K562 (cell line): Measurements from ENCODE around the gene WDR91. TPM values are rescaled to one million over a fixed set of nuclear protein-coding genes. Genes with fewer than 3 reads are reported as not detected.

Experiments
- CUX1 ChIP-seq: fragments of 200-800 bp; sonication (Bioruptor generic); IDR thresholded peaks from 2 replicates; pipeline ENCODE4 v1.6.1; 2016; ENCODE audit warnings: missing genetic modification characterization, missing compliant biosample characterization
- FOXA1 ChIP-seq: fragments of 450-650 bp; IDR thresholded peaks from 2 replicates; pipeline ENCODE4 v1.6.1; 2016; ENCODE audit warnings: mild to moderate bottlenecking, borderline replicate concordance
- NFATC3 ChIP-seq: fragments of 450-650 bp; IDR thresholded peaks from 2 replicates; pipeline ENCODE4 v1.6.1; 2017; ENCODE audit warnings: mild to moderate bottlenecking
- NUFIP1 ChIP-seq: fragments of 450-650 bp; IDR thresholded peaks from 2 replicates; pipeline ENCODE4 v1.6.1; 2018; ENCODE audit not compliant: partially characterized antibody
- ZFP30 ChIP-seq: fragments of 250-450 bp; sonication (Bioruptor Pico); IDR thresholded peaks from 2 replicates; pipeline ENCODE4 v1.8.0; 2022; ENCODE audit warnings: moderate library complexity, mild to moderate bottlenecking, inconsistent platforms, borderline replicate concordance
- ZNF133 ChIP-seq: fragments of 250-450 bp; sonication (Bioruptor Pico); IDR thresholded peaks from 2 replicates; pipeline ENCODE4 v1.4.0; 2020; ENCODE audit warnings: mild to moderate bottlenecking
- polyA plus RNA-seq, 8 experiments: library from polyadenylated mRNA; depleted of rRNA in 4 of 8; stranded (reverse) in 5 of 8; unstranded in 3 of 8; fragments of >200 nt; fragmentation: Nextera tagmentation in 2 of 8; fragmentation: Illumina TruSeq in 1 of 8; extraction: Ambion mirVana in 2 of 8; extraction: Trizol in 1 of 8; gene quantifications; 2 replicates each; pipeline versions ENCODE4 v1.2.1 to v1.2.3, GENCODE V29; 2011 to 2014; ENCODE audit warnings: inconsistent platforms in 1 of 8, missing spikeins in 1 of 8
- total RNA-seq, 7 experiments: library from RNA; depleted of rRNA in 6 of 7; stranded (reverse); fragments of >200 nt in 6 of 7; fragmentation: Illumina TruSeq in 2 of 7; extraction: Trizol in 2 of 7; gene quantifications; 2 replicates each; pipeline versions ENCODE4 v1.2.1 to v1.2.3, GENCODE V29; 2011 to 2021; ENCODE audit warnings: low replicate concordance in 1 of 7
- TF ChIP-seq, protein P1 (sequence below): sonication (generic); formaldehyde crosslinking; IDR thresholded peaks from 2 replicates; pipeline ENCODE4 v1.8.0; 2023; ENCODE audit warnings: mild to moderate bottlenecking, missing genetic modification reagents
- TF ChIP-seq, protein P2 (sequence below): sonication (generic); formaldehyde crosslinking; IDR thresholded peaks from 2 replicates; pipeline ENCODE4 v1.4.0; 2020; ENCODE audit warnings: mild to moderate bottlenecking, missing genetic modification reagents
- TF ChIP-seq, protein P3 (sequence below): sonication (generic); formaldehyde crosslinking; IDR thresholded peaks from 2 replicates; pipeline ENCODE4 v1.8.0; 2023; ENCODE audit warnings: missing genetic modification reagents, mild to moderate bottlenecking, borderline replicate concordance

Gene WDR91
- total and polyA plus RNA-seq, 9 of the 15 experiments (the other 6 are each of a cell fraction or from before 2014, with no cell fraction given): 1.9 to 18.2 (median 9.8) TPM

GRCh38 chr7:135160858-135161653 lies 50.3 kb downstream of the WDR91 start (continued):
- TF ChIP-seq, protein P1, sequence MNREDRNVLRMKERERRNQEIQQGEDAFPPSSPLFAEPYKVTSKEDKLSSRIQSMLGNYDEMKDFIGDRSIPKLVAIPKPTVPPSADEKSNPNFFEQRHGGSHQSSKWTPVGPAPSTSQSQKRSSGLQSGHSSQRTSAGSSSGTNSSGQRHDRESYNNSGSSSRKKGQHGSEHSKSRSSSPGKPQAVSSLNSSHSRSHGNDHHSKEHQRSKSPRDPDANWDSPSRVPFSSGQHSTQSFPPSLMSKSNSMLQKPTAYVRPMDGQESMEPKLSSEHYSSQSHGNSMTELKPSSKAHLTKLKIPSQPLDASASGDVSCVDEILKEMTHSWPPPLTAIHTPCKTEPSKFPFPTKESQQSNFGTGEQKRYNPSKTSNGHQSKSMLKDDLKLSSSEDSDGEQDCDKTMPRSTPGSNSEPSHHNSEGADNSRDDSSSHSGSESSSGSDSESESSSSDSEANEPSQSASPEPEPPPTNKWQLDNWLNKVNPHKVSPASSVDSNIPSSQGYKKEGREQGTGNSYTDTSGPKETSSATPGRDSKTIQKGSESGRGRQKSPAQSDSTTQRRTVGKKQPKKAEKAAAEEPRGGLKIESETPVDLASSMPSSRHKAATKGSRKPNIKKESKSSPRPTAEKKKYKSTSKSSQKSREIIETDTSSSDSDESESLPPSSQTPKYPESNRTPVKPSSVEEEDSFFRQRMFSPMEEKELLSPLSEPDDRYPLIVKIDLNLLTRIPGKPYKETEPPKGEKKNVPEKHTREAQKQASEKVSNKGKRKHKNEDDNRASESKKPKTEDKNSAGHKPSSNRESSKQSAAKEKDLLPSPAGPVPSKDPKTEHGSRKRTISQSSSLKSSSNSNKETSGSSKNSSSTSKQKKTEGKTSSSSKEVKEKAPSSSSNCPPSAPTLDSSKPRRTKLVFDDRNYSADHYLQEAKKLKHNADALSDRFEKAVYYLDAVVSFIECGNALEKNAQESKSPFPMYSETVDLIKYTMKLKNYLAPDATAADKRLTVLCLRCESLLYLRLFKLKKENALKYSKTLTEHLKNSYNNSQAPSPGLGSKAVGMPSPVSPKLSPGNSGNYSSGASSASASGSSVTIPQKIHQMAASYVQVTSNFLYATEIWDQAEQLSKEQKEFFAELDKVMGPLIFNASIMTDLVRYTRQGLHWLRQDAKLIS (CRISPR knock-in tag): peak; percentile 66; the same call in 1 of the 2 replicates
- no peak for TF ChIP-seq FOXA1
- no peak for TF ChIP-seq ZFP30
- no peak for TF ChIP-seq CUX1 (CRISPR knock-in tag)
- TF ChIP-seq NUFIP1: no peak
- TF ChIP-seq, protein P2, sequence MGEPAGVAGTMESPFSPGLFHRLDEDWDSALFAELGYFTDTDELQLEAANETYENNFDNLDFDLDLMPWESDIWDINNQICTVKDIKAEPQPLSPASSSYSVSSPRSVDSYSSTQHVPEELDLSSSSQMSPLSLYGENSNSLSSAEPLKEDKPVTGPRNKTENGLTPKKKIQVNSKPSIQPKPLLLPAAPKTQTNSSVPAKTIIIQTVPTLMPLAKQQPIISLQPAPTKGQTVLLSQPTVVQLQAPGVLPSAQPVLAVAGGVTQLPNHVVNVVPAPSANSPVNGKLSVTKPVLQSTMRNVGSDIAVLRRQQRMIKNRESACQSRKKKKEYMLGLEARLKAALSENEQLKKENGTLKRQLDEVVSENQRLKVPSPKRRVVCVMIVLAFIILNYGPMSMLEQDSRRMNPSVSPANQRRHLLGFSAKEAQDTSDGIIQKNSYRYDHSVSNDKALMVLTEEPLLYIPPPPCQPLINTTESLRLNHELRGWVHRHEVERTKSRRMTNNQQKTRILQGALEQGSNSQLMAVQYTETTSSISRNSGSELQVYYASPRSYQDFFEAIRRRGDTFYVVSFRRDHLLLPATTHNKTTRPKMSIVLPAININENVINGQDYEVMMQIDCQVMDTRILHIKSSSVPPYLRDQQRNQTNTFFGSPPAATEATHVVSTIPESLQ (CRISPR knock-in tag): peak; percentile 64; the same call in 1 of the 2 replicates
- TF ChIP-seq NFATC3: no peak
- TF ChIP-seq, protein P3, sequence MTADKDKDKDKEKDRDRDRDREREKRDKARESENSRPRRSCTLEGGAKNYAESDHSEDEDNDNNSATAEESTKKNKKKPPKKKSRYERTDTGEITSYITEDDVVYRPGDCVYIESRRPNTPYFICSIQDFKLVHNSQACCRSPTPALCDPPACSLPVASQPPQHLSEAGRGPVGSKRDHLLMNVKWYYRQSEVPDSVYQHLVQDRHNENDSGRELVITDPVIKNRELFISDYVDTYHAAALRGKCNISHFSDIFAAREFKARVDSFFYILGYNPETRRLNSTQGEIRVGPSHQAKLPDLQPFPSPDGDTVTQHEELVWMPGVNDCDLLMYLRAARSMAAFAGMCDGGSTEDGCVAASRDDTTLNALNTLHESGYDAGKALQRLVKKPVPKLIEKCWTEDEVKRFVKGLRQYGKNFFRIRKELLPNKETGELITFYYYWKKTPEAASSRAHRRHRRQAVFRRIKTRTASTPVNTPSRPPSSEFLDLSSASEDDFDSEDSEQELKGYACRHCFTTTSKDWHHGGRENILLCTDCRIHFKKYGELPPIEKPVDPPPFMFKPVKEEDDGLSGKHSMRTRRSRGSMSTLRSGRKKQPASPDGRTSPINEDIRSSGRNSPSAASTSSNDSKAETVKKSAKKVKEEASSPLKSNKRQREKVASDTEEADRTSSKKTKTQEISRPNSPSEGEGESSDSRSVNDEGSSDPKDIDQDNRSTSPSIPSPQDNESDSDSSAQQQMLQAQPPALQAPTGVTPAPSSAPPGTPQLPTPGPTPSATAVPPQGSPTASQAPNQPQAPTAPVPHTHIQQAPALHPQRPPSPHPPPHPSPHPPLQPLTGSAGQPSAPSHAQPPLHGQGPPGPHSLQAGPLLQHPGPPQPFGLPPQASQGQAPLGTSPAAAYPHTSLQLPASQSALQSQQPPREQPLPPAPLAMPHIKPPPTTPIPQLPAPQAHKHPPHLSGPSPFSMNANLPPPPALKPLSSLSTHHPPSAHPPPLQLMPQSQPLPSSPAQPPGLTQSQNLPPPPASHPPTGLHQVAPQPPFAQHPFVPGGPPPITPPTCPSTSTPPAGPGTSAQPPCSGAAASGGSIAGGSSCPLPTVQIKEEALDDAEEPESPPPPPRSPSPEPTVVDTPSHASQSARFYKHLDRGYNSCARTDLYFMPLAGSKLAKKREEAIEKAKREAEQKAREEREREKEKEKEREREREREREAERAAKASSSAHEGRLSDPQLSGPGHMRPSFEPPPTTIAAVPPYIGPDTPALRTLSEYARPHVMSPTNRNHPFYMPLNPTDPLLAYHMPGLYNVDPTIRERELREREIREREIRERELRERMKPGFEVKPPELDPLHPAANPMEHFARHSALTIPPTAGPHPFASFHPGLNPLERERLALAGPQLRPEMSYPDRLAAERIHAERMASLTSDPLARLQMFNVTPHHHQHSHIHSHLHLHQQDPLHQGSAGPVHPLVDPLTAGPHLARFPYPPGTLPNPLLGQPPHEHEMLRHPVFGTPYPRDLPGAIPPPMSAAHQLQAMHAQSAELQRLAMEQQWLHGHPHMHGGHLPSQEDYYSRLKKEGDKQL (CRISPR knock-in tag): no peak
- TF ChIP-seq ZNF133 (CRISPR knock-in tag): no peak
